Ovary (tissue), 3 donors: Measurements from ENCODE around the gene KCNMB2.

Source experiments
- CTCF ChIP-seq, 3 donors: fragments of 450-650 bp in 2 of 3; fragments of 200-600 bp in 1 of 3; IDR thresholded peaks; one replicate each; pipeline versions ENCODE4 v1.5.1 to v1.8.0; 2016 to 2022; ENCODE audit warnings: antibody characterized with exemption in 3 of 3, mild to moderate bottlenecking in 1 of 3
- EP300 ChIP-seq: sonication (generic); formaldehyde crosslinking; IDR thresholded peaks from one replicate; pipeline ENCODE4 v1.6.1; 2017; ENCODE audit warnings: antibody characterized with exemption
- POLR2A ChIP-seq: fragments of 450-650 bp; IDR thresholded peaks from one replicate; pipeline ENCODE4 v1.6.1; 2017; ENCODE audit warnings: antibody characterized with exemption, mild to moderate bottlenecking, moderate library complexity
- donor health status: DM: no; HTN: no; CAD: no.

DNA sequence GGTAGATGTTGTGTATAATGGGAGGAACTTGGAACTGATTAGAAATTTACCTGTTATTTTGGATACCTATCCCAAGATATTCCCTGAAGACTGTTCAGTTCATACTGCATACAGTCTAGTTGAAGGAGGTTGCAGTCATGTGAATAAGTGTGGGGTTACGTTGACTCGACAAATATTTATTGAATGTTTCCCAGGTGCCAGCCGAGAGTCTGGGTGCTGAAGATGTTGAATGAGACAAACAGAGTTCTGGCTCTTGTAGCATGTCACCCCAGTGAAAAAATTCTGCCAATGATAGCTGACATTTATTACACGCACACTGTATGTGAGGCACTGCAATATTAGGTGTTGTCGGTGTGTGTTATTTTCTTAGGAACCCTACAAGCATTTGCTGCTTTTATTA lies 176.0 kb downstream of the KCNMB2 start:
- TF ChIP-seq CTCF (IDR thresholded peaks at IDR 0.05) = no peak
- TF ChIP-seq POLR2A = no peak
- no peak for TF ChIP-seq EP300
